HG03439 (cell line): Measurements from ENCODE around the gene CWC15.
"Not testable (repeated sequence)": the region's sequence is repeated elsewhere in the genome, so short reads cannot be mapped to it uniquely, and the experiment has no call there.

ENCODE experiments used
- ATAC-seq: cut with Tn5 transposase; IDR thresholded peaks from one replicate; pipeline ENCODE4 v1.9.1; 2021; ENCODE audit warnings: mild to moderate bottlenecking, moderate library complexity; ENCODE audit not compliant: unreplicated experiment

The CWC15 gene

GRCh38 chr11:94922321-94923003, 50.9 kb downstream of the CWC15 start:
- no peak for ATAC-seq

DNA sequence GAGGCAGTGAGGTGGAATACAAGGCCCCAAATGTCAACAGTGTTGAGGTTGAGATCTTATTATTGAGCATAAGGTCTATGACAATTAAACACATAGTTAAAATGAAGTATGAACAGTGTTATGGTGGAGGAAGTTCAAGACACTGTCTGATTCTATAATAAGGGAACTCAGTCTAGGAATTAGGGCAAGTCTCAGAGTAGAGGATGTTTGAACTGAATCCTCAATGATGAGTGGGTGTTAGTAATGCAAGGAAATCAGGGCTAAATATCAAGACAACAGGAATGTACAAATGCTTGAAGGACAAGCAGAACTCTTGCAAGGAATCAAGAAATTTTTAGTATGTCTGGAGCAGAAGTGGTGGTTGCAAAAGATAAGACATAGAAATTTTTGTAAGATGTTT, 53.0 kb downstream of the CWC15 start:
- no peak for ATAC-seq

GRCh38 chr11:94913718-94914394, 59.5 kb downstream of the CWC15 start:
- ATAC-seq = not testable (repeated sequence)

GRCh38 chr11:94912806-94913205, 60.5 kb downstream of the CWC15 start:
- ATAC-seq = no peak
